MCF 10A (cell line): ENCODE data around the gene GRAMD1B. TPM values are rescaled to one million over a fixed set of nuclear protein-coding genes. Genes with fewer than 3 reads are reported as not detected.

Source experiments
- BruUV-seq: library from RNA; stranded (reverse); fragments of 400-500 nt; replicated peaks from 2 replicates; lab custom pipeline; 2021; lab: Mats Ljungman, UMichigan
- CTCF ChIA-PET: fragments of 300-600 bp; sonication (Branson Sonifier 250); formaldehyde crosslinking; extraction: SDS; loops from one replicate; lab custom pipeline; 2021; ENCODE audit warnings: antibody characterized with exemption, inconsistent platforms; lab: Yijun Ruan, JAX
- POLR2A ChIA-PET: fragments of 300-600, 350-650 bp; sonication (Branson Sonifier 250); formaldehyde crosslinking; extraction: SDS; loops from one replicate; lab custom pipeline; 2020; ENCODE audit warnings: antibody characterized with exemption, inconsistent platforms; lab: Yijun Ruan, JAX
- DNase-seq: peaks from one replicate; pipeline ENCODE4 v3.0.0-alpha.2; 2018; ENCODE audit not compliant: unreplicated experiment
- H3K27ac Mint-ChIP-seq: one replicate; pipeline ENCODE4 v1.8.0; 2022; ENCODE audit warnings: mild to moderate bottlenecking, low read depth, mixed read lengths; ENCODE audit not compliant: unreplicated experiment
- H3K27me3 Mint-ChIP-seq: one replicate; pipeline ENCODE4 v1.8.0; 2022; ENCODE audit warnings: mixed read lengths; ENCODE audit not compliant: insufficient read depth, unreplicated experiment
- H3K36me3 Mint-ChIP-seq: one replicate; pipeline ENCODE4 v1.8.0; 2022; ENCODE audit warnings: mild to moderate bottlenecking, moderate library complexity, mixed read lengths; ENCODE audit not compliant: insufficient read depth, unreplicated experiment
- H3K4me1 Mint-ChIP-seq: one replicate; pipeline ENCODE4 v1.8.0; 2022; ENCODE audit warnings: mixed read lengths; ENCODE audit not compliant: insufficient read depth, unreplicated experiment
- H3K4me3 Mint-ChIP-seq: one replicate; pipeline ENCODE4 v1.8.0; 2022; ENCODE audit warnings: mild to moderate bottlenecking, moderate library complexity, mixed read lengths; ENCODE audit not compliant: unreplicated experiment
- H3K9me3 Mint-ChIP-seq: one replicate; pipeline ENCODE4 v1.8.0; 2022; ENCODE audit warnings: mixed read lengths; ENCODE audit not compliant: unreplicated experiment
- CTCF ChIP-seq: fragments of 200-600 bp; IDR thresholded peaks from one replicate; pipeline ENCODE4 v1.8.0; 2022; ENCODE audit warnings: antibody characterized with exemption, mild to moderate bottlenecking; ENCODE audit not compliant: unreplicated experiment
- intact Hi-C: fragments of 100-400 bp; cut with micrococcal nuclease; formaldehyde crosslinking; loops from 2 replicates; pipeline ENCODE4 v1.14.1; 2022
- total RNA-seq: library from RNA; stranded (reverse); gene quantifications from 2 replicates; pipeline ENCODE4 v1.2.3, GENCODE V29; 2022

The GRAMD1B gene
- total RNA-seq, 1 experiment from 2014 or later, result 0.26 TPM

- TF ChIP-seq CTCF, result no peak
- Mint-ChIP-seq H3K27ac (no peak overlapping the region), H3K4me3 (no peak overlapping the region), H3K4me1 (no peaks in the 10 kb centered on the region), H3K27me3 (peaks cover 45% of the 10 kb centered on the region), H3K9me3 (no peaks in the 10 kb centered on the region), H3K36me3 (no peaks in the 10 kb centered on the region)
- ChIA-PET POLR2A (no interaction called here), CTCF (interaction anchor here (1.3 to 1.8 kb wide), 3 partner anchors 61 to 163 kb away, joined by 3 to 7 read pairs (median 5); no protein-coding TSS in a partner anchor)
- BruUV-seq, result no TSS peak
- DNase-seq, result peak; percentile 36
- intact Hi-C loops, result no loop called here
Observed at GRCh38 chr11:123413636-123414035, 16.4 kb upstream of the GRAMD1B start.

DNA sequence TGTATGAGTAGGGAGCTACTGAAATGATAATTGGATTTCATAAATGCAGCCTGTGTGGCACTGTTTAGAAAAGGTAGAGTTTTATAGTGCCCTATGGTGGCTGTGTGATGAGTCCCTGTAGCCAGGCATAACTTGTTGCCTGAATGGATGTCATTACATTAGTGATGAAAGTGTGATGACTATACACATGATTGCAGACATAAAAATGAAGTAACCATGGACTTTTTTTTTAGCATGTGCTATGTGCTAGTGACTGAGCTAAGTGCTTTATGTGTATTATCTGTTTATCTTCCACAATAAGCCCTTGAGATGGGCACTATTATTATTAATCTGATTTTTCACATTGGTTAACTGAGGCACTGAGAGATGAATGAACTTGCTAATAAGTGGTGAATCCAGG, 13.5 kb upstream of the GRAMD1B start:
- no peak overlapping the region for H3K27ac Mint-ChIP-seq
- POLR2A ChIA-PET, result interaction anchor here (0.6 kb wide), 1 partner anchor 158 kb away, joined by 3 read pairs; no protein-coding TSS in a partner anchor
- no peaks in the 10 kb centered on the region for H3K36me3 Mint-ChIP-seq
- no peak overlapping the region for H3K4me3 Mint-ChIP-seq
- H3K4me1 Mint-ChIP-seq, result no peaks in the 10 kb centered on the region
- CTCF ChIA-PET, result interaction anchor here (0.8 to 2.6 kb wide), 3 partner anchors 9 to 62 kb away, joined by 3 to 27 read pairs (median 4); no protein-coding TSS in a partner anchor
- intact Hi-C loops, result no loop called here
- BruUV-seq, result no TSS peak
- H3K9me3 Mint-ChIP-seq, result no peaks in the 10 kb centered on the region
- H3K27me3 Mint-ChIP-seq, result peaks cover 48% of the 10 kb centered on the region
- no peak for DNase-seq
- no peak for TF ChIP-seq CTCF

DNA sequence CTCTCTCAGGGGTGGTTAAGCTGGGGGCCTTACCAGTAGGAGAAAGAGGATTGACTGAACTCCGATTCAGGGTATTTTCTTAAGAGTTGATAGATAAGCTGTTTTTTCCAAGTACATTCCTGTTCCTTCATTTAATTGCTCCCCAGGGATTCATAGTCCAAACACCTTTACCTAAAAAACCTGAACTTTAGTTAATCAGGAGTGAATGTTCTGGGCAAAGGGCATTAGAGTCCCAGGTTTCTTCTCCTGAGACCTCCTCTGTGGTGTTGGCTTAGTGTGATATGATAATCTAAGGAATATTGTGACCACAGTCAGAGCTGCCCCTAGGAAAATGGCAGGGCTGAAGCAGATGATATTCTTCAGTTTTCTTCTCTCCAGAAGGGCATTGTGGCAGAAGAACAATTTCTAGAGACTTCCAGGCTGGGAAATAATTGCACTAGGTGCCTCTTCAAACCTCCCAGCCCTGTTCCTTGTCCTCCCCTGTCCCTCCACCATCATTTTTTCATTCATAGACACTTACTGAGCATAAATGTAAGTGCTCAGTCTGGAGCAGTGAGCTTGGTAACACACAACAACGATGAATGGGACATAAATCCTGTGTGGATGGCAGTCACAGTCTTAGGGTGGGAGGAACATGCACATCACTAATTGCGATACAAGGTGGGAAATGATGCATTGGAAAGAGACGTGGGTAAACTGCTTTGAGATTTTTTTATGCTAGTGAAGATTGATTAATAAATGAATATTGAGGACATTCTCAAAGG, 11.5 kb upstream of the GRAMD1B start:
- peaks cover 65% of the 10 kb centered on the region for H3K27me3 Mint-ChIP-seq
- intact Hi-C loops, result no loop called here
- no peak overlapping the region for H3K4me3 Mint-ChIP-seq
- H3K36me3 Mint-ChIP-seq, result no peaks in the 10 kb centered on the region
- ChIA-PET CTCF (interaction anchor here (1.8 to 2.6 kb wide), 2 partner anchors 10 to 60 kb away, joined by 6 to 27 read pairs; no protein-coding TSS in a partner anchor), POLR2A (interaction anchor here (1.0 kb wide), 1 partner anchor 8 kb away, joined by 3 read pairs; no protein-coding TSS in a partner anchor)
- no peak for TF ChIP-seq CTCF
- no peak overlapping the region for H3K27ac Mint-ChIP-seq
- H3K4me1 Mint-ChIP-seq, result no peaks in the 10 kb centered on the region
- BruUV-seq, result no TSS peak
- no peak for DNase-seq
- H3K9me3 Mint-ChIP-seq, result no peaks in the 10 kb centered on the region

- intact Hi-C loops, result no loop called here
- Mint-ChIP-seq H3K4me1 (no peaks in the 10 kb centered on the region), H3K27me3 (peaks cover 69% of the 10 kb centered on the region), H3K27ac (no peak overlapping the region), H3K4me3 (no peak overlapping the region), H3K36me3 (no peaks in the 10 kb centered on the region), H3K9me3 (no peaks in the 10 kb centered on the region)
- no peak for DNase-seq
- POLR2A ChIA-PET, result no interaction called here
- TF ChIP-seq CTCF, result no peak
- CTCF ChIA-PET, result interaction anchor here (1.0 kb wide), 1 partner anchor 12 kb away, joined by 4 read pairs; no protein-coding TSS in a partner anchor
- no TSS peak for BruUV-seq
Observed at GRCh38 chr11:123419731-123420452, 10.2 kb upstream of the GRAMD1B start.
